PC-9 (cell line): Measurements from ENCODE around the gene SERINC2. TPM values are rescaled to one million over a fixed set of nuclear protein-coding genes. Genes with fewer than 3 reads are reported as not detected.
"Not testable (repeated sequence)": the region's sequence is repeated elsewhere in the genome, so short reads cannot be mapped to it uniquely, and the experiment has no call there.

ENCODE experiments used
- BruUV-seq: library from RNA; stranded (reverse); fragments of 400-500 nt; replicated peaks from 2 replicates; lab custom pipeline; 2021; lab: Mats Ljungman, UMichigan
- CTCF ChIA-PET: fragments of 300-600 bp; sonication (Branson Sonifier 250); formaldehyde crosslinking; loops from one replicate; lab custom pipeline; 2022; ENCODE audit warnings: antibody characterized with exemption; lab: Charles Lee
- POLR2A ChIA-PET: fragments of 300-600 bp; sonication (Branson Sonifier 250); formaldehyde crosslinking; loops from one replicate; lab custom pipeline; 2022; ENCODE audit warnings: antibody characterized with exemption; ENCODE audit not compliant: unreplicated experiment; lab: Charles Lee
- DNase-seq, 2 experiments: peaks; one replicate each; pipeline versions ENCODE4 v3.0.0 to v3.0.0-alpha.2; 2015 to 2022; ENCODE audit warnings: mixed read lengths in 1 of 2
- H2AFZ ChIP-seq: fragments of 200-600 bp; sonication (generic); 2 replicates; pipeline ENCODE4 v1.8.1; 2017; ENCODE audit warnings: antibody characterized with exemption
- H3F3A ChIP-seq: fragments of 200-600 bp; sonication (generic); 2 replicates; pipeline ENCODE4 v1.8.1; 2017; ENCODE audit warnings: antibody characterized with exemption, mild to moderate bottlenecking, low read depth; ENCODE audit not compliant: insufficient read depth
- H3K27ac ChIP-seq: fragments of 200-600 bp; sonication (generic); 2 replicates; pipeline ENCODE4 v1.6.1; 2016; ENCODE audit warnings: mixed run types
- H3K27me3 ChIP-seq: fragments of 200-600 bp; sonication (generic); 2 replicates; pipeline ENCODE4 v1.6.1; 2016; ENCODE audit warnings: low read depth, mixed run types; ENCODE audit not compliant: insufficient read depth
- H3K36me3 ChIP-seq: fragments of 200-600 bp; sonication (generic); 2 replicates; pipeline ENCODE4 v1.6.1; 2016; ENCODE audit warnings: low read depth, mixed run types
- H3K4me1 ChIP-seq: fragments of 200-600 bp; sonication (generic); replicated peaks from 2 replicates; pipeline ENCODE4 v1.6.1; 2016; ENCODE audit warnings: mixed run types; ENCODE audit not compliant: insufficient read depth
- H3K4me2 ChIP-seq: fragments of 200-600 bp; sonication (generic); 2 replicates; pipeline ENCODE4 v1.6.1; 2017; ENCODE audit warnings: mixed run types
- H3K4me3 ChIP-seq: fragments of 200-600 bp; sonication (generic); 2 replicates; pipeline ENCODE4 v1.6.1; 2016; ENCODE audit warnings: mixed run types
- H3K79me2 ChIP-seq: fragments of 200-600 bp; sonication (generic); 2 replicates; pipeline ENCODE4 v1.6.1; 2017; ENCODE audit warnings: low read depth, mixed run types
- H3K9me2 ChIP-seq: fragments of 200-600 bp; sonication (generic); 2 replicates; pipeline ENCODE4 v1.8.1; 2017; ENCODE audit warnings: mild to moderate bottlenecking; ENCODE audit not compliant: insufficient read depth
- H3K9me3 ChIP-seq: fragments of 200-600 bp; sonication (generic); 2 replicates; pipeline ENCODE4 v1.8.1; 2016; ENCODE audit warnings: low read depth; ENCODE audit not compliant: insufficient read depth
- H4K20me1 ChIP-seq: fragments of 200-600 bp; sonication (generic); 2 replicates; pipeline ENCODE4 v1.8.1; 2017; ENCODE audit not compliant: insufficient read depth
- CTCF ChIP-seq: fragments of 200-600 bp; sonication (generic); conservative IDR thresholded peaks from 2 replicates; pipeline ENCODE4 v1.6.1; 2017; ENCODE audit warnings: mixed run types, antibody characterized with exemption, mild to moderate bottlenecking, moderate library complexity
- EZH2 ChIP-seq: fragments of 200-600 bp; sonication (generic); IDR thresholded peaks from 2 replicates; pipeline ENCODE4 v1.8.0; 2017; ENCODE audit warnings: antibody characterized with exemption, low read depth
- intact Hi-C: fragments of 100-400 bp; cut with micrococcal nuclease; formaldehyde crosslinking; loops from one replicate; pipeline ENCODE4 v1.10.0; 2022; ENCODE audit not compliant: unreplicated experiment
- total RNA-seq: library from RNA; stranded (reverse); gene quantifications from 2 replicates; pipeline ENCODE4 v1.2.3, GENCODE V29; 2021

The SERINC2 gene
- total RNA-seq, 1 experiment from 2014 or later = 36.0 TPM

- peaks cover 11% of the 10 kb centered on the region for H3K4me1 ChIP-seq
- H4K20me1 ChIP-seq = no peaks in the 10 kb centered on the region; the same call in 1 of the 2 replicates
- H3K9me3 ChIP-seq = peaks cover 2% of the 10 kb centered on the region; the same call in 1 of the 2 replicates
- no peaks in the 10 kb centered on the region for H3K9me2 ChIP-seq
- POLR2A ChIA-PET = no interaction called here
- peaks cover 10% of the 10 kb centered on the region for H3K36me3 ChIP-seq
- no peak overlapping the region for H3K27ac ChIP-seq
- TF ChIP-seq CTCF = no peak
- no peak for TF ChIP-seq EZH2
- no peak overlapping the region for H3K4me2 ChIP-seq
- intact Hi-C loops = loop anchor here (10.0 kb wide), 1 partner anchor 133 kb away; the partner anchor contains the start of genes SNRNP40 and ZCCHC17
- CTCF ChIA-PET = no interaction called here
- no peak overlapping the region for H2AFZ ChIP-seq
- no TSS peak for BruUV-seq
- no peaks in the 10 kb centered on the region for H3K27me3 ChIP-seq
- DNase-seq = no peak
- no peak overlapping the region for H3K4me3 ChIP-seq
- H3K79me2 ChIP-seq = peaks cover 14% of the 10 kb centered on the region; the same call in 1 of the 2 replicates
- H3F3A ChIP-seq = peaks cover 57% of the 10 kb centered on the region
Measured at GRCh38 chr1:31427322-31427721, 14.3 kb downstream of the SERINC2 start.

GRCh38 chr1:31428436-31429221 lies 15.6 kb downstream of the SERINC2 start:
- Histone ChIP-seq H3K4me1 (peaks cover 9% of the 10 kb centered on the region), H3K9me2 (no peaks in the 10 kb centered on the region), H4K20me1 (no peaks in the 10 kb centered on the region), H3K4me2 (no peak overlapping the region), H3K9me3 (peaks cover 2% of the 10 kb centered on the region; the same call in 1 of the 2 replicates), H3K4me3 (no peak overlapping the region), H3K79me2 (0 out of 2 replicates have a peak, but pooled peaks cover 6% of the 10 kb centered on the region), H3K36me3 (peaks cover 10% of the 10 kb centered on the region), H2AFZ (no peak overlapping the region), H3K27ac (no peak overlapping the region), H3K27me3 (no peaks in the 10 kb centered on the region), H3F3A (peaks cover 68% of the 10 kb centered on the region)
- intact Hi-C loops = loop anchor here (10.0 kb wide), 1 partner anchor 134 kb away; the partner anchor contains the start of genes SNRNP40 and ZCCHC17
- POLR2A ChIA-PET = no interaction called here
- CTCF ChIA-PET = no interaction called here
- TF ChIP-seq EZH2 (no peak), CTCF (no peak)
- no peak for DNase-seq
- no TSS peak for BruUV-seq

- H2AFZ ChIP-seq = no peak overlapping the region
Measured at GRCh38 chr1:31429583-31429982, 16.6 kb downstream of the SERINC2 start.

GRCh38 chr1:31431351-31432257 lies 18.6 kb downstream of the SERINC2 start:
- H3K79me2 ChIP-seq, POLR2A ChIA-PET, intact Hi-C loops, H2AFZ ChIP-seq, DNase-seq, H3K9me3 ChIP-seq, H3K4me1 ChIP-seq, H3K4me3 ChIP-seq, H3K4me2 ChIP-seq, H4K20me1 ChIP-seq, H3K27ac ChIP-seq, H3K27me3 ChIP-seq, H3K9me2 ChIP-seq, BruUV-seq: not testable (repeated sequence)
- peaks cover 85% of the 10 kb centered on the region for H3F3A ChIP-seq
- H3K36me3 ChIP-seq = peaks cover 10% of the 10 kb centered on the region
- CTCF ChIA-PET = interaction anchor here (0.6 kb wide), 2 partner anchors 140 to 246 kb away, joined by 3 to 4 read pairs; no protein-coding TSS in a partner anchor

More at GRCh38 chr1:31429583-31429982, 16.6 kb downstream of the SERINC2 start:
- Histone ChIP-seq H3F3A (peaks cover 78% of the 10 kb centered on the region), H3K27ac (no peak overlapping the region), H3K9me2 (no peaks in the 10 kb centered on the region), H3K4me3 (no peak overlapping the region), H4K20me1 (no peaks in the 10 kb centered on the region), H3K4me1 (peaks cover 9% of the 10 kb centered on the region), H3K27me3 (no peaks in the 10 kb centered on the region), H3K4me2 (no peak overlapping the region), H3K9me3 (peaks cover 2% of the 10 kb centered on the region; the same call in 1 of the 2 replicates), H3K36me3 (peaks cover 10% of the 10 kb centered on the region), H3K79me2 (no peaks in the 10 kb centered on the region)
- POLR2A ChIA-PET = no interaction called here
- TF ChIP-seq EZH2 (no peak), CTCF (no peak)
- no peak for DNase-seq
- CTCF ChIA-PET = no interaction called here
- BruUV-seq = no TSS peak
- intact Hi-C loops = loop anchor here (10.0 kb wide), 1 partner anchor 135 kb away; the partner anchor contains the start of genes SNRNP40 and ZCCHC17
